NCI-H1694 (cell line): Measurements from ENCODE around the gene FAM13A.
"Not testable (repeated sequence)": the region's sequence is repeated elsewhere in the genome, so short reads cannot be mapped to it uniquely, and the experiment has no call there.

ENCODE experiments used
- DNase-seq: peaks from one replicate; lab custom pipeline; 2025; lab: John Stamatoyannopoulos, UW

FAM13A gene

DNA sequence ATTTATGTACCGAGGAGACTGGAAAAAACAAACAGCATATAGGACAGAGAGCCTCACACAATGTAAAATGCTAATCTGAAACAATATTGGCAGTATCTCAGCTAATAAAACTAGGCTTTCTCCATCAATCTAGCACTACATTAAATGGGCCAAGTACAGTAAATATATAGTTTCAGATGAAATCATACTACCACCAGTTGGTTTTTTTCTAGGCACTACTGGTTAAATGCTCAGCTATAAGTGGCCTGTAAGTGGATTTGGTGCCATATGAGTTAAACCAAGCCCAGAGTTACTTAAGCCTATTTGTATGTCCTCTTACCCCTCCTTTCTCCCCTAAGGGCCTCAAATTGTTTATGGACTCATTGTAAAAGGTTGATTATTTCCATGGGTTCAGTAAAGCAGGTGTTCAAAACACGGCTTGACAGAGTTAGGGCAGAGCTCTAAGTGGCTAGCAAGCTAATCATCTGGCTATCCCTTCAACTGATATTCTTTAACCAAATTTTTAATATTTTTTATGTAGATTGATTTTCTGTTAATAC is 57.5 kb downstream of the FAM13A start:
- DNase-seq = no peak

DNA sequence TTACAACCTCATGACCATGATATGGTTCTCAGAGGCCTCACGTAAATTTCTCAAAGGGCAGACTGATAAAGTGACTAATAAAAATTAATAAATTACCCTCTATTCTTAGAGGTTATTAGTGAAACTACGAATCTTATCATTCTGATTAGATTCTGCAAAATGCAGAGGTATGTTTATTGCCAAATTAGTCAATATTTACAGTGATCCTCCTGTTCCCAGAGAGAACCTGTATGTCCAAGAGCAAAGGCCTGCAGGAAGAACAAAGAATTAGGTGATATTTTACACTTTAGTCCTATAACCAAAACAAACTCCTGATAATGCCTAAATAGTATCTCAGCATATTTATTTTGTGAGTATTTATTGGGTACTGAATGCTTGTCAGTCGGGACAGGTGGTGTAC is 58.1 kb downstream of the FAM13A start:
- no peak for DNase-seq

DNA sequence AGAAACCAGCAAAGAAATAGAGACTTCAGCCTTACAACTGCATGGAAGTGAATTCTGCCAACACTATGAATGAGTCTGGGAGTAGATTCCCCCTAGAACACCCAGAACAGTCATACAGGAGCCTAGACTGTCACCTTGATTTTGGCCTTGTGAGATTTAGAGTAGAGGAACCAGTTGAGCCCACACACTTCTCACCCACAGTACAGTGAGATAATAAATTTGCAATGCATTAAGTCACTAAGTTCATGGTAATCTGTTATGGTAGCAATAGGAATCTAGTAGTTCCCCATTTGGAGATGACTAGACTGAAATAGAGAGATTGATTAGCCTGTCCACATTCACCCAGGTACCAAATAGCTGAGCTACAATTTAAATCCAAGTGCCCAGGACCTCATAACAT is 59.0 kb downstream of the FAM13A start:
- DNase-seq = no peak

DNA sequence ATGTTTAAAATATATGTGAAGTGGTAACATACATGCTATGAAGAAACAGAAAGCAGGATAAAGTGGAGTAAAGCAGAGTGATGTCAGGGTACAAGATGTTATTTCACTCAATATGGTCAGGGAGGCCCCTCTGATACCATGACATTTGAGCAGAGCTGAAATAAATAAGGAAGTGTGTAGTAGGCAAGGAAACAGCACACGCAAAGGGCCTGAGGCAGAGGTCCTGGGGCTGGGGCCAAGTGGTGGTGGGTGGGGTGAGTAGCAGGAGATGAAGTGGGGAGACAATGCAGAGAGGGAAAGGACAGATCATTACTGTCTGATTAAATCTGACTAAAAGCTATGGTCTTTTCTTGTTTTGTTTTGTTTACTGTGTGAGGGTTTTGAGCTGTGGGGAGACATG is 61.1 kb downstream of the FAM13A start:
- DNase-seq = no peak

DNA sequence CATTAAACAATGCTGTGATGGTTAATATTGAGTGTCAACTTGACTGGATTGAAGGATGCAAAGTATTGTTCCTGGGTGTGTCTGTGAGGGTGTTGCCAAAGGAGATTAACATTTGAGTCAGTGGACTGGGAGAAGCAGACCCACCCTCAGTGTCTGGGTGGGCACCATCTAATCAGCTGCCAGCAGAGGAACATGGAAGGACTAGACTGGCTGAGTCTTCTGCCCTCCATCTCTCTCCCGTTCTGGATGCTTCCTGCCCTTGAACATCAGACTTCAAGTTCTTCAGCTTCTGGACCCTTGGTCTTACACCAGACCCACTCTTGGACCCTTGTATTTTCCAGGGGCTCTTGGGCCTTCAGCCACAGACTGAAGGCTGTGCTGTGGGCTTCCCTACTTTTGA is 61.7 kb downstream of the FAM13A start:
- DNase-seq = not testable (repeated sequence)

DNA sequence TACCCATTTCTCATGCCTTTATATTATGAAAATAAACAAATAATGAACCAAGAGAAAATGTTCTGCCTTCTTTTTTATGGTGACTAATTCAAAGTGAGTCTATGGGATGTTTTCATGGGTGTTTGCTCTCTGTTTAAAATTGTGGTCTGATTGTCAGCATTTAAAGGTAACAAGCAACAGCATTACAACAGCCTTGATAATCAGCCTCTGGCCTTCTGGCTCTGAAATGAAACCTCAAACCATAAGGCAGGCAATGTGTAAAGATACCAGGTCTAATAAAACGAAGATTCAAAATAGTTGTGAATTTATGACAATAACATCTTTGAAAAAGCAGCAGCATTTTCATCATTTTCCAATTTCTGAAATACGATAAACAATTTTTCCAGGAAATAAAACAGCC is 63.7 kb downstream of the FAM13A start:
- DNase-seq = no peak

DNA sequence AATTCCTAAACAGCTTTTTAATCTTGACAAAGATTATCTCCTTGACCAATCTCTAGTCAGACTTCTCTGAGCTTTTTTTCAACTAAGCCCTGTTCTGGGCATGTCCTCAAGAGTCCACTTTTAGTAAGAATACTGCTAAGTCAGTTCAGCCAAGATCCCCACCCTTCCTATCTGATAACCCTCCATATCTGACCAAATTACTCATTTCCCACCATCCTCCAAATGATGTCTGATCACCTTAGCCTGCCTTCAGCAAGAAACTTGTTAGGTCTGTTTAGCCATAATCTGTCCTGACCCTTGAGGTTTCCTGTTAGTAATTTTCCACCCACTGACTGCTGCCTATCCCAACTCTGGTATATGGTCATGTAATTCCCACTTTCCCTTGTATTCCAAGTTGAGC is 65.2 kb downstream of the FAM13A start:
- DNase-seq = no peak

DNA sequence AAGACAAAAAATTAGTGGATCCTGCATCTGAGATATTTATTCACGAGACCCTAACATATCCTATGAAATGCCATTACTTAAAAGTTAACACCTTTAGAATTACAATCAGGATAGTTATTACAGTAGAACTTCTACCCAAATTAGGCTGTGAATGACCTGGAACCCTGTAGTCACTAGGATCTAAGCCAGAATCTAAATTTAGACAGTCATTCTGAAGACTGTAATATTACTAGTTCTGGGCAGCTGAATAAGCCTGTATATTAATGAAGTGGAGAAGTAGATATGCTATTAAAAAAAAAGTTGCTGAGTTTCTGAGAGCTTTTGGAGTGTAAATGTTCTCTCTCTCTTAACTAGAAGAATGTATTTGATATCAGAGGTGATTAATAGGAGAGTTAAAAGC is 67.0 kb downstream of the FAM13A start:
- DNase-seq = no peak

DNA sequence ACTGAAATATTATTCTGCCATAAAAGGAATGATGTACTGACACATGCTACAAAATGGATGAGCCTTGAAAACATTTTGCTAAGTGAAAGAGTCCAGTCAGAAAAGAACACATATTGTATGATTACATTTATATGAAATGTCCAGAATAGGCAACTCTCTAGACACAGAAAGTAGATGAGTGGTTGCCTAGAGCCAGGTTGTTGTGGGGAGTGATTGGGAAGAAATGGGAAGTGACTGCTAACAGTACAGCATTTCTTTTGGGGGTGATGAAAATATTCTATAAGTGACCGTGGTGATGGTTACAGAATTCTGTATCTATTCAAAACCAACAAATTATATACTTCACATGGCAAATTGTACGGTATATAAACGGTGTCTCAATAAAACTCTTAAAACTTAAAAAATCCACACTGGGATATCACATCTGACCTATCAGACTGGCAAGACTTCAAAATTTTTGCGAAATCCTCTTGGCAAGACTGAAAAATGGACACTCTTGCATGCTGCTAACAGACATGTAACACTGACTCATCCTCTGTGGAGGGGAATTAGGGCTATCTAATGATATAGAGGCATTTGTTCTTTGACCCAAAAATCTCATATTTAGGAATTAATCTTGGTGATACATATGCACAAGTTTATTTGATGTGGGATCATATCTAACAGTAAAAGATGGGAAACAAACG is 71.8 kb downstream of the FAM13A start:
- DNase-seq = no peak

DNA sequence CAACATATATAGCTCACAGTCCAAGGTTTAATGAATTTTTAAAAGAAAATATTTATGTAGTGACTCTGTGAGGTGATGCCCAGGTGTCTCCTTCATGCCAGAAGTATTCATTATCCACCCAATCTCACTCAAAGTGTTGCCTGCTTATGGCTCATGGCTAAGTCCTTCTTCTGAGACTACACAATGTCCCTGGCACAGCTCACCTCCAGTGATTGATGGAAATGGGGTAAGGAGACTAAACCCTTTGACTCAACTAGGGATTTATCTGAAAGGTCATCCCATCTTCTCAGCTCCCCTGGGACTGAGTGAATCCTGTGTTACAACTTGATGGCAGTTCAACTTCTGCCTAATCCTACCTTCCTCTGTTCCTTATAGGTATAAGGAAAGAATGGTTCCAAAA is 74.2 kb downstream of the FAM13A start:
- no peak for DNase-seq

DNA sequence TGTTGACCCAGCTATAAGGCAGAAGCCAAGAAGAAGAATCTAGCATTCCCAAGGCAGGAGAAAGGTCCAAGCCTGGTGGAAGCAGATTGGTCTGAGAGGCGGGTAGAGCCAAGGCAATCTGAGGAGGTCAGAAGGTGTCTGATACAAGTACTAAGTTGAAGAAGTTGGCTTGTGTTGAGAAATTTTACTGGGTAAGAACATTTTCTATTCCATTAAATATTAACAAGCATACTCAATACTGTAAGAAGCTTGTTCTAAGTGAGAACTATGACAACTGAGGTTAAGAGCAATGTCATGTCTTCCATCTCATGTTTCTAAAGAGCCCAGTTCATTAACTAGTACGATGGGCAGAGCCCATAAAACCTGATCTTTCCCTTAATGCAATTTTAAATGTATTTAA is 75.0 kb downstream of the FAM13A start:
- no peak for DNase-seq

DNA sequence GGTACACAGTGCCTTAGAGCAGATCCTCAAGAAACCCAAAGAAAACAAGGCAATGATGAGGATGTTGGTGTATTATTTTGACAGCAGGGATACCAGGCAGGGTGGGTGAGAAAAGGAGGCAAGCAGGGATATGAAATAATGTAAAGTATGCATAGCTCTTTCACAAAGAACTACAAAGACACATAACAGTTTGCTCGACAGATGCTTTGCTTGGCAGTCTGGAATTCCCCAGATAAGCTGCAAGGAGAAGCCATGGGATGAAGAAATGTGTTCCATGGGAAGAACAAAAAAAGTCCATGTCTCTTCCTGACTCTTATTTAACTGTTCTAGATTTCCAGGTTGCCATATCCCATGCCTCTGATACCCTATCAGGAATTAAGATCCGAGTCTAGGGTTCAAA is 75.4 kb downstream of the FAM13A start:
- DNase-seq = no peak

DNA sequence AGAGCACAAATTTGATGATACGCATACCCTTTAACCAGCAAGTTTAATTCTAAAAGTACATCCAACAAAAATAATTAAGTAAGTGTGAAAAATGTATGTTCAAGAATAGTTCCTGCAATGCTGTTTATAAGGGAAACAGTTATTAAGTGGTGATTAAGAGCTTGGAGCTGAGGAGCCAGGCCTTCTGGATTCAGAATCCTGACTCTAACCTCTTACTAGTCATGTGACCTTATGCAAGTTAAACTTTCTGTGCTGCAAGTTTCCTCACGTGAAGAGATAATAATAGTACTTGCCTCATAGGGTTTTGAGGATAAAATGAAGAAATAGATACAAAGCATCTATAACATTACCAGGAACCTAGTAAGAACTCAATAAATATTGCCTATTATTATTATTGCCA is 77.7 kb downstream of the FAM13A start:
- DNase-seq = no peak

DNA sequence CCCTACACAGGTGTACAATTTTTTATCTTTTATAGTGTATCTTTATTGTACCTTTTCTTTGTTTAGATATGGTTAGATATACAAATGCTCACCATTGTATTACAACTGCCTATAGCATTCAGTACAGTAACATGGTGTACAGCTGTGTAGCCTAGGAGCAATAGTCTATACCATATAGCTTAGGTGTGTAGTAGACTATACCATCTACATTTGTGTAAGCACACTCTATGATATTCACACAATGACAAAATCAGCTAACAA is 80.3 kb downstream of the FAM13A start:
- no peak for DNase-seq

DNA sequence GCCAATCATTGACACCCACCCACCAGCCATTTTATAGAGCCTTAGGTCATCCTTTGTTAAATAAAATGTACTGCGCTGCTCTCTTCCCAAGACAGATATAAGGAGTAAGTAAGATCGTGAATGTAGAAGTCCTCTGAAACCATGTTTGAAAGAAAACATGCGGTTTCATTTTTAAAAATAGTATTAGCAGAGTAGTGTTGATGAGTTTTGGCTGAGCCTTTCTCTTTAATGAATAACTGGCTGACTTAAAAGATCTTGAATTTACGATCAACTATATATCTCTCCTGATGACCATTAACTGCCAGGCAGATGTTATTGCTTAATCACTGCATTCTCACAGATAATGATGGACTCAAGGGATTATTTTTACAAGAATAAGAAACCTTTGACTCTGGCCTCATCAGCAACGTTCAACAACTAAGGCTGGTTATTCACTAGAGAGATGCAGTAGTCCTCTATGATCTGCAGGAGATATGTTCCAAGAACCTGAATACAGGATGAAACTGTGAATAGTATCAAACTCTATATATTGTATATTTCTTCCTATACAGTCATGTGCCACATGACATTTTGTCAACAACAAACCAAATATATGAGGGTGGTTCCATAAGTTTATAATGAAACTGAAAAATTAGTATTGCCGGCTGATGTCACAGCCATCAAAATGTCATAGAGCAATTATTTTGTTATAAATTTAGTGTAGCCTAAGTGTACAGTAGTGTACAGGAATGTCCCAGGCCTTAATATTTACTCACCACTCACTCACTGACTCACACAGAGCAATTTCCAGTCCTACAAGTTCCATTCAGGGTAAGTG is 80.8 kb downstream of the FAM13A start:
- DNase-seq = no peak

DNA sequence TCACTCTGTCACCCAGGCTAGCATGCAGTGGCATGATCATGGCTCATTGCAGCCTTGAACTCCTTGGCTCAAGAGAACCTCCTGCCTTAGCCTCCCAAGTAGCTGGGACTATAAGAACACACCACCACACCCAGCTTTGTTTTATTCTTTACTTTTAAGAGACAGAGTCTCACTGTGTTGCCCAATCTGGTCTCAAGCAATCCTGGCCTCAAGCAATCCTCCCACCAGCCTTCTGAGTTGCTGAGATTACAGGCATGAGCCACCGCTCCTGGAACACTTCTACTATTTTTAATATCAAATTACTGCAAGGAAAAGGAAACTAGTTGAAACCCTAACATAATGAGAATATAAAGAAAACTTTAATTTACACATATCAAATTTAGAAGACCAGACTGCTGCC is 85.4 kb downstream of the FAM13A start:
- no peak for DNase-seq

DNA sequence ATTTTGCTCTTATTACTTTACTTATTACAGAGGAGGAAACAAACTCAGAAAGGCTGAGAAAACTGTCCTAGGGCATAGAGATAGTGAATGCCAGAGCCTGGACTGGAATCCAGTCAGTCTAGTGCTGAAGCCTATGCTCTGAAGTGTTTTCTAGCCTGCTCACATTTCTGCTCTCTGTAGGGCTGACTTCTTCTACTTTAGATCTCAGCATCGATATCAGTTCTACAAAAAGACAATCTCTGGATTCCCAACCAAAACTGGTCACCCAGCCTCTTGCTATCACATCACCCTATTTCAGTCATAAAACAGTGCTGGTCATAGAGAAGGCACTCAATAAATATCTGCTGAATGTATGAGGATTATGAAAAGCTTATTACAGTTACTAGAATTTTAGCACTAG is 87.2 kb downstream of the FAM13A start:
- no peak for DNase-seq

DNA sequence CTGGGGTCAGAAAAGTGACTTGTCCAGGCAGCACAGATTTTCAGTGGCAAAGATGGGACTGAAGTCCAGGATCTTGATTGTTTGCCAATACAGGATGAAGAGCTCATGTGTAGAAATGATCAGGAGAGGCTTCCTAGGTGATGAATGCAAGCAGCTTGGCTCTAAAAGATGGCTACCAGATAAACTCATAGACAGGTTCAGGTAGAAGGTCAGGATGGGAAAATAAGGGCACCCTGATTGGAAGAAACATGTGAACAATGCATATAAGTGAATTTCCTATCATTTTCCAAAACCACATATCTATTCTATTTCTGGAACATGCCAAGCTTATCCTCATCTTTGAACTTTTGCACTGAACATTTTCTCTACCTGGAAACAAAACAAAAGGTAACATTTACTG is 87.7 kb downstream of the FAM13A start:
- no peak for DNase-seq

DNA sequence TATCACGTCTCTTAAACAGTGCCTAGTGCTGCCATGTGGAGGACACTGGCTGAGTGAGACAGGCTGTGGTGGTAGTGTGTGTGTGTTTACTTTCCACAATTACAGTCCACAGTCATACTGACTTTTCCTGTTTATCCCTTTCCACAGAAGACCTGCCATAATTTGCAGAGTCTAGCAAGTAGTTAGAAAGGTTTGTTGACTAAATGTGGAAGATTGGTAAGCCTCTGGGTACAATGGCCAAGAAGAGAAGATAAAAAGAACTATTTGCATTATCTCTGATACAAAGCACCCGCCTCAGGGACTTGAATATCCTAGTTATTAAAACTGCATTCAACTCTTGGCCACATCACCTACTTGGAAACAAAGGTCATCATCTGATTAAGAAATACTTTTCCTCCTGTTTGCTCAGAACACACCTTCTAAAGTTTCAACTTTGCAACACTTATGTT is 89.1 kb downstream of the FAM13A start:
- no peak for DNase-seq

DNA sequence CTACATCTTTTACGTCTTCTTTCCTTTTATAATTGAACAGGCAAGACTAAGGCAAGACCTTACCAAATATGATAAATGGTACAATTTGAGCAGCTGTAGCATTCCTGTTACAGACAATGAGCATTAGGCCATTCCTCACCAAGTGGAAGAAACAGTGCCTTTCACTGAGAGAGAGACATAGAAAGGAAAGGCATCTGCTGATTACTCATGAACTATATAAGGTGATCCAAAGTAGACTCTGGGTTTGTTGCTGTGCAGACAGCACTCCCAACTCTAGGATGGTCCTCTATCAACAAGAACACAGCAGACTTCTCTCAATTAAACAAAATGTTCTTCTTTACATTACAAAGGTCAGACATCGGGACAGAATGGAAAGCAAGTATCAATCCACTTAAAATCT is 91.9 kb downstream of the FAM13A start:
- no peak for DNase-seq

DNA sequence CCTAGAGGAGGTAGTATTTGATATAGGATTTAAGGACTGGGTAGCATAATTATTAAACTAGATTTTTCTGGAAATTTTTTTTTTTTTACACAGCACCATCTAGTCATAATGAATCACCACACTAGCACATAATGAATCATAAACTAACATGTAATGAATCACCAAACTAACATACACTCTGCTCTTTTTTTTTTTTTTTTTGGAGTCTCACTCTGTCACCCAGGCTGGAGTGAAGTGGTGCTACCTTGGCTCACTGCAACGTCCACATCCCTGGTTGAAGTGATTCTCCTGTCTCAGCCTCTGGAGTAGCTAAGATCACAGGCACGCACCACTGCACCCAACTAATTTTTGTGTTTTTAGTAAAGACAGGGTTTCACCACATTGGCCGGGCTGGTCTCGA is 92.5 kb downstream of the FAM13A start:
- DNase-seq = no peak

DNA sequence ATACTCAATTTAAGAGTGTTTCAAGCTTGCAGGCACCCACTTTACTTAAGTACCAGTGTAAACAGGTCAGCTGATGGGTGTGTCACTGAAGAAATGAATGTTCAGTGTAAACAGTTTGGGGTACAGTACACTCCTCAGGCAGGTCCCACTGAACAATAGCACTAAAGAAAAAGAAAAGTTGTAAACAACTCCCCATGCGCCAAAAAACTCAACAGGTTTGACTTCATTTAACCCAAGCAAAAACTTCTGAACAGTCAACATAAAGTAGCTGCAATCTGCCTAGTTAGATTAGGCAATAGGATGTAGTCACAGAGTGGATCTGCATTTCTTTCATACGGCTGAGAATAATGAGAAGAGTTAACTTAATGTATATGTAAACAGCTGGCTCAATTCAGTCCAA is 93.2 kb downstream of the FAM13A start:
- no peak for DNase-seq

DNA sequence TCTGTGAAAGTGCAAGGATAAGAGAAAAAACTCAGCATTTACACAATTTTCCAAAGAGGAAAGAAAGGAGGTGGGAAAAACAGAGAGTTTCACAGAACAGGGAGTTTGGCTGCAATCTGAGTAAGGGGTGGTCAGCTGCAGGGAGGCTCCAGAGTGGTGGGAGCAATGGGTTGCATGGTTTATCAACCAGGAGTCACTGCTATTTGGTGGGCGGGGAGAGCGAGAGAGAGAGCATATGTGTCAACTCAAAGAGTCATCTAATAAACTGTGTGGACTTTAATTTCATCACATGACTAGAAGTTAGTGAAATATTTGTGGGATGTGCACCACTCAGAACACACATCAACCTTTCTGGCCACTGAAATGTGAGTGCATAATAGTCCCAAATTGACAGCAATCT is 94.6 kb downstream of the FAM13A start:
- no peak for DNase-seq

DNA sequence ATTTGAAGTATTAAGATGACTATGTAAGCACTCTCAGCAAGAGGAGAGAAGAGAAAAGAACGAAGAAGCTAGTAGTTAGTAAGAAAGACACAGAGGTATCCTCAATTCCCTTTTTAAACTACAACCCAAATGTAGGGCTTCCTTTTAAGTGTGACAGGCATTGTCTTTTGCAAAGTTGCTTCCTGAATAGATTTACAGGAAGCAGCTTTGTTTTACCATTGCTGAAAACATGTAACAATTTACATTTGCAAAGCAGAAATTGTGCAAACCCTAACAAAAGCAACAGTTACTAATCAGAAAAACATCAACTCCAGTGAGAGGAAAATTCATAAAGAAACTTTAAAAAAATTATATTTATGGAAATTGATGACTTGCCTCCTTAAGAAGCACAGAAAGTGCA is 96.4 kb downstream of the FAM13A start:
- no peak for DNase-seq
